GM12878 (cell line): Measurements from ENCODE around the gene GRK5. TPM values are rescaled to one million over a fixed set of nuclear protein-coding genes. Genes with fewer than 3 reads are reported as not detected.

Experiments
- ATF3 ChIP-seq: IDR thresholded peaks from 2 replicates; pipeline ENCODE4 v1.6.1; 2011; ENCODE audit warnings: low read depth, mild to moderate bottlenecking, low read length, moderate library complexity, borderline replicate concordance; ENCODE audit errors: extremely low read depth
- CUX1 ChIP-seq: IDR thresholded peaks from 2 replicates; pipeline ENCODE4 v1.6.1; 2012; ENCODE audit warnings: improper control_type of control experiment, low read depth, low read length; ENCODE audit not compliant: insufficient replicate concordance
- NR2C1 ChIP-seq: fragments of 450-650 bp; IDR thresholded peaks from 2 replicates; pipeline ENCODE4 v1.6.1; 2017; ENCODE audit warnings: antibody characterized with exemption, mild to moderate bottlenecking, moderate library complexity
- PKNOX1 ChIP-seq: fragments of 450-650 bp; IDR thresholded peaks from 2 replicates; pipeline ENCODE4 v1.6.1; 2016; ENCODE audit warnings: mild to moderate bottlenecking
- POLR2A ChIP-seq: IDR thresholded peaks from 2 replicates; pipeline ENCODE4 v1.6.1; 2011; ENCODE audit warnings: low read depth, mild to moderate bottlenecking, low read length
- STAT1 ChIP-seq: fragments of 450-650 bp; conservative IDR thresholded peaks from 2 replicates; pipeline ENCODE4 v1.6.1; 2014; ENCODE audit warnings: antibody characterized with exemption, mild to moderate bottlenecking
- STAT3 ChIP-seq: IDR thresholded peaks from 2 replicates; pipeline ENCODE4 v1.6.1; 2011; ENCODE audit warnings: low read depth, low read length, improper control_type of control experiment
- TCF12 ChIP-seq: IDR thresholded peaks from 2 replicates; pipeline ENCODE4 v1.6.1; 2011; ENCODE audit warnings: low read depth, mild to moderate bottlenecking, low read length
- ZNF592 ChIP-seq: fragments of 450-650 bp; IDR thresholded peaks from 2 replicates; pipeline ENCODE4 v1.6.1; 2017; ENCODE audit warnings: mild to moderate bottlenecking, moderate library complexity
- ZSCAN29 ChIP-seq: fragments of 450-650 bp; IDR thresholded peaks from 2 replicates; pipeline ENCODE4 v1.6.1; 2017; ENCODE audit warnings: mild to moderate bottlenecking, moderate library complexity
- polyA plus RNA-seq, 11 experiments: library from polyadenylated mRNA; depleted of rRNA in 4 of 11; unstranded in 6 of 11; stranded (reverse) in 5 of 11; fragments of >200 nt; fragmentation: Nextera tagmentation in 4 of 11; fragmentation: Illumina TruSeq in 1 of 11; extraction: Ambion mirVana in 4 of 11; extraction: Trizol in 1 of 11; gene quantifications; 1 replicate in 1 of 11; 2 replicates in 10 of 11; pipeline versions ENCODE4 v1.2.1 to v1.2.3, GENCODE V29; 2011 to 2016; ENCODE audit warnings: inconsistent platforms in 2 of 11, missing spikeins in 2 of 11, low read depth in 1 of 11
- total RNA-seq, 4 experiments: library from RNA; depleted of rRNA in 3 of 4; stranded (reverse); fragments of >200 nt in 3 of 4; fragmentation: Illumina TruSeq in 1 of 4; extraction: Trizol in 1 of 4; gene quantifications; 2 replicates each; pipeline versions ENCODE4 v1.2.1 to v1.2.3, GENCODE V29; 2013 to 2021

The GRK5 gene
- total and polyA plus RNA-seq, 10 of the 15 experiments (the other 5 are each of a cell fraction or from before 2014, with no cell fraction given): 0.11 to 22.1 (median 10.0) TPM

GRCh38 chr10:119447823-119448546 lies 240.6 kb downstream of the GRK5 start (continued):
- TF ChIP-seq ZNF592 (no peak), STAT1 (no peak), NR2C1 (no peak), POLR2A (no peak), STAT3 (no peak), CUX1 (no peak), PKNOX1 (no peak), TCF12 (no peak), ZSCAN29 (no peak), ATF3 (no peak)
- TF ChIP-seq, all 136 proteins: peak for 0
